HG03442 (cell line): ENCODE data around the gene UNC80.
A peak's percentile ranks its signal among the peaks of the same experiment; 100 is the strongest.

Experiments used
- ATAC-seq: cut with Tn5 transposase; IDR thresholded peaks from one replicate; pipeline ENCODE4 v1.9.1; 2021; ENCODE audit warnings: mild to moderate bottlenecking, moderate library complexity; ENCODE audit not compliant: unreplicated experiment

The UNC80 gene

GRCh38 chr2:209905691-209906090 is 134.1 kb downstream of the UNC80 start:
- no peak for ATAC-seq

GRCh38 chr2:209907746-209908145 is 136.1 kb downstream of the UNC80 start:
- ATAC-seq, result no peak

- no peak for ATAC-seq
Observed at GRCh38 chr2:209908511-209908910, 136.9 kb downstream of the UNC80 start.

GRCh38 chr2:209911486-209911885 is 139.9 kb downstream of the UNC80 start:
- no peak for ATAC-seq

- no peak for ATAC-seq
Observed at GRCh38 chr2:209913786-209914345, 142.2 kb downstream of the UNC80 start.

- no peak for ATAC-seq
Observed at GRCh38 chr2:209917154-209917771, 145.6 kb downstream of the UNC80 start.

GRCh38 chr2:209918251-209918650 is 146.6 kb downstream of the UNC80 start:
- no peak for ATAC-seq

- no peak for ATAC-seq
Observed at GRCh38 chr2:209922116-209922515, 150.5 kb downstream of the UNC80 start.

GRCh38 chr2:209929369-209929768 is 157.7 kb downstream of the UNC80 start:
- ATAC-seq, result no peak

- ATAC-seq, result no peak
Observed at GRCh38 chr2:209933499-209934483, 162.2 kb downstream of the UNC80 start.

GRCh38 chr2:209936106-209936666 is 164.6 kb downstream of the UNC80 start:
- ATAC-seq, result peak; percentile 50

GRCh38 chr2:209937893-209938292 is 166.3 kb downstream of the UNC80 start:
- no peak for ATAC-seq

GRCh38 chr2:209938906-209939305 is 167.3 kb downstream of the UNC80 start:
- ATAC-seq, result no peak

GRCh38 chr2:209940936-209941335 is 169.3 kb downstream of the UNC80 start:
- no peak for ATAC-seq

GRCh38 chr2:209942426-209942825 is 170.8 kb downstream of the UNC80 start:
- no peak for ATAC-seq

GRCh38 chr2:209942936-209943605 is 171.4 kb downstream of the UNC80 start:
- ATAC-seq, result no peak

- ATAC-seq, result no peak
Observed at GRCh38 chr2:209943776-209944175, 172.1 kb downstream of the UNC80 start.

- ATAC-seq, result no peak
Observed at GRCh38 chr2:209946539-209946938, 174.9 kb downstream of the UNC80 start.

- no peak for ATAC-seq
Observed at GRCh38 chr2:209956271-209956670, 184.6 kb downstream of the UNC80 start.

GRCh38 chr2:209958016-209958415 is 186.4 kb downstream of the UNC80 start:
- no peak for ATAC-seq

GRCh38 chr2:209960045-209960444 is 188.4 kb downstream of the UNC80 start:
- ATAC-seq, result no peak
